ENCODE measurements around the gene ATL3. TPM values are rescaled to one million over a fixed set of nuclear protein-coding genes. Genes with fewer than 3 reads are reported as not detected.
A peak's percentile ranks its signal among the peaks of the same experiment; 100 is the strongest.

ATL3 gene
- total RNA-seq, 1 donor from 2014 or later: 13.4 TPM

DNA sequence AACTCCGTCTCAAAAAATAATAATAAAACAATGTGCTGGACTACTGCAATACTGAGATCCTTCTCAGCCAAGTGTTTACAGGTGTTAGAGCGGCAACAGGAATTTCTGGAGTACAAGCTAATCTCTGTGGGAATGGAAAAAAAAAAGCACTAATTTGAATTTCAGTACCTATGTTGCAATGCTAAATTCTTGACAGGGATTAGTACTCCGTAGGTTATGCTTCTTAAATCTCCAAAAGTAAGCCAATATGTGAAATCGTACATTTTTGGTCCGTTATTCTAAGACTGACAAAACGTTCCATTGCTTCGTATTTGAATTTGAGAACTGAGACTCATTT, 1.1 kb downstream of the ATL3 start:
- Histone ChIP-seq H3K9me3 (replicated peaks) (no peaks in the 10 kb centered on the region), H3K27ac (replicated peaks) (peak overlapping the region; percentile 99), H3K4me1 (peaks cover 74% of the 10 kb centered on the region), H3K4me3 (peak overlapping the region; percentile 100), H3K36me3 (no peaks in the 10 kb centered on the region), H3K27me3 (ENCODE audit: low read depth) (no peaks in the 10 kb centered on the region)
- no peak for TF ChIP-seq CTCF (IDR thresholded peaks at IDR 0.05; ENCODE audit: borderline replicate concordance)
- DNase-seq: no peak
- intact Hi-C loops (cut with micrococcal nuclease): no loop called here

DNA sequence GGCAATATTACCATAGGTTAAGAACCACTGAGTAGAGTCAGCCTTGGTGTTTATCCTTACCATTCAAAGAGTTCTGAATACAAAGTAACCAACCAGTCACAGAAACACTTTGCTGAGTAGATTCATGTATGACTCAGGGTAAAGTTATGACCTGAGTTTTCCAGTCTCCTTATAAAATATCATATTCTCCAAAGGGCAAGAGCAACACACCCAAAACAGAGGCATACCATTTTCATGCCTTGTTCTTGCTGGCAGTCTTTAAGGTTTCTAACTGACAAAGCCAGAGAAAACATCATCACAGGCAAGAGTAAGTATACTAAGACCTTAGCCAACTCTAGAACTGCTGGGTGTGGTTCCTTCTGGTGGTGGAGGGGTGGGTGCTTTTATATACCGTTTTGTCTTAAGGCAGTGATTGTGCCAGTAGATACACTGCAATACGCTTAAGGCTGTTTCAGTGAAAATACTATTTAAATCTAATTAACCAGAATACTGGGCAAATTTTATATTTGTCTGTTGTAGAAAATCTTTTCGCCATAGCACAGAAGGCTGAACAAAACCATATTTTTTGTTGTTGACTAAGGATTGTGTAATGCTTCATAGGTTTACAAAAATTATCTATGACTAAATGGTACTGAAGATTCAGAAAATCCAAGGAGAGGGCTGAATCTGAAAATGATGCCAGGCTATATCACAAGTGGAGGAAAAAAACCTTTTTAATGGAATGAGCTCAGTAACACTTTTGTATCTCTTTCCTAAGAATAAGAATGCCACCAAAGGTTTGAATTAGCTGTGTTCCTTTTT, 3.0 kb downstream of the ATL3 start:
- DNase-seq: no peak
- TF ChIP-seq CTCF (IDR thresholded peaks at IDR 0.05; ENCODE audit: borderline replicate concordance): no peak
- no peaks in the 10 kb centered on the region for H3K27me3 ChIP-seq (ENCODE audit: low read depth)
- H3K4me1 ChIP-seq: peaks cover 75% of the 10 kb centered on the region
- H3K9me3 ChIP-seq (replicated peaks): no peaks in the 10 kb centered on the region
- no peak overlapping the region for H3K4me3 ChIP-seq
- H3K36me3 ChIP-seq: no peaks in the 10 kb centered on the region
- intact Hi-C loops (cut with micrococcal nuclease): loop anchor here (10.0 kb wide), 1 partner anchor 47 kb away; no protein-coding TSS in a partner anchor
- peak overlapping the region; percentile 25 for H3K27ac ChIP-seq (replicated peaks)

- TF ChIP-seq CTCF (IDR thresholded peaks at IDR 0.05; ENCODE audit: borderline replicate concordance): no peak
- H3K4me3 ChIP-seq: no peak overlapping the region
- no peaks in the 10 kb centered on the region for H3K36me3 ChIP-seq
- H3K4me1 ChIP-seq: peaks cover 78% of the 10 kb centered on the region
- no peak for DNase-seq
- no peak overlapping the region for H3K27ac ChIP-seq (replicated peaks)
- no peaks in the 10 kb centered on the region for H3K27me3 ChIP-seq (ENCODE audit: low read depth)
- intact Hi-C loops (cut with micrococcal nuclease): loop anchor here (10.0 kb wide), 1 partner anchor 48 kb away; no protein-coding TSS in a partner anchor
- no peaks in the 10 kb centered on the region for H3K9me3 ChIP-seq (replicated peaks)
Observed at GRCh38 chr11:63666874-63667273, 4.3 kb downstream of the ATL3 start.

- peaks cover 49% of the 10 kb centered on the region for H3K4me1 ChIP-seq
- no peak for TF ChIP-seq CTCF (IDR thresholded peaks at IDR 0.05; ENCODE audit: borderline replicate concordance)
- intact Hi-C loops (cut with micrococcal nuclease): loop anchor here (10.0 kb wide), 1 partner anchor 51 kb away; no protein-coding TSS in a partner anchor
Observed at GRCh38 chr11:63663809-63664208, 7.4 kb downstream of the ATL3 start.

DNA sequence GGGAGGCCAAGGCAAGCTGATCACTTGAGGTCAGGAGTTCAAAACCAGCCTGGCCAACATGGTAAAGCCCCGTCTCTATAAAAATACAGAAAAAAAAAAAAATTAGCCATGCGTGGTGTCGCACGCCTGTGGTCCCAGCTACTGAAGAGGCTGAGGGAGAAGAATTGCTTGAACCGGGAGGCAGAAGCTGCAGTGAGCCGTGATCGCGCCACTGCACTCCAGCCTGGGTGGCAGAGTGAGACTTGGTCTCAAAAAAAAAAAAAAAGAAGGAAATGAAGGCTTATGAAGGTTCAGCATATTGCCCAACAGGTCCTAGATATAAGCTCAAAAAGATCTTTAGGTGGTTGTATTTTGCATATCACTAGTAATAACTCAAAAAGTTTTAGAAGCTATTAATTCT, 10.2 kb downstream of the ATL3 start:
- H3K36me3 ChIP-seq: peaks cover 27% of the 10 kb centered on the region
- intact Hi-C loops (cut with micrococcal nuclease): loop anchor here (10.0 kb wide), 1 partner anchor 54 kb away; no protein-coding TSS in a partner anchor
- no peaks in the 10 kb centered on the region for H3K27me3 ChIP-seq (ENCODE audit: low read depth)
- H3K4me1 ChIP-seq: peaks cover 21% of the 10 kb centered on the region
- no peak overlapping the region for H3K4me3 ChIP-seq
- no peak for TF ChIP-seq CTCF (IDR thresholded peaks at IDR 0.05; ENCODE audit: borderline replicate concordance)
- H3K27ac ChIP-seq (replicated peaks): no peak overlapping the region
- no peak for DNase-seq
- no peaks in the 10 kb centered on the region for H3K9me3 ChIP-seq (replicated peaks)

More at GRCh38 chr11:63663809-63664208, 7.4 kb downstream of the ATL3 start:
- DNase-seq: no peak
- no peaks in the 10 kb centered on the region for H3K36me3 ChIP-seq
- H3K9me3 ChIP-seq (replicated peaks): no peaks in the 10 kb centered on the region
- H3K27ac ChIP-seq (replicated peaks): no peak overlapping the region
- no peak overlapping the region for H3K4me3 ChIP-seq
- no peaks in the 10 kb centered on the region for H3K27me3 ChIP-seq (ENCODE audit: low read depth)
